Skeletal muscle satellite cell (primary cell): ENCODE measurements around the gene ATG2B.
A peak's percentile ranks its signal among the peaks of the same experiment; 100 is the strongest.

Source experiments
- H3K27me3 ChIP-seq: 2 replicates; pipeline ENCODE4 v1.7.0; 2013; ENCODE audit warnings: low read length; ENCODE audit not compliant: control insufficient read depth, insufficient read depth
- H3K36me3 ChIP-seq: 2 replicates; pipeline ENCODE4 v1.7.0; 2013; ENCODE audit warnings: mild to moderate bottlenecking, control low read depth, low read length; ENCODE audit not compliant: insufficient read depth
- H3K4me1 ChIP-seq: 2 replicates; pipeline ENCODE4 v1.7.0; 2013; ENCODE audit warnings: low read length; ENCODE audit not compliant: control insufficient read depth, insufficient read depth
- H3K4me2 ChIP-seq: 2 replicates; pipeline ENCODE4 v1.7.0; 2013; ENCODE audit warnings: mild to moderate bottlenecking, low read length
- H3K4me3 ChIP-seq: 2 replicates; pipeline ENCODE4 v1.7.0; 2013; ENCODE audit warnings: low read length
- H3K9ac ChIP-seq: 2 replicates; pipeline ENCODE4 v1.7.0; 2013; ENCODE audit warnings: mild to moderate bottlenecking, low read depth, low read length, moderate library complexity
- H3K9me3 ChIP-seq: replicated peaks from 2 replicates; pipeline ENCODE4 v1.7.0; 2013; ENCODE audit warnings: mild to moderate bottlenecking, control low read depth, low read length

The ATG2B gene

GRCh38 chr14:96261053-96261452 lies 102.1 kb downstream of the ATG2B start:
- Histone ChIP-seq H3K36me3 (peaks cover 7% of the 10 kb centered on the region), H3K4me3 (no peak overlapping the region), H3K4me2 (peak overlapping the region; percentile 18), H3K4me1 (peaks cover 37% of the 10 kb centered on the region), H3K9me3 (no peaks in the 10 kb centered on the region), H3K9ac (no peak overlapping the region), H3K27me3 (no peaks in the 10 kb centered on the region)

- H3K9me3 ChIP-seq, result no peaks in the 10 kb centered on the region
- no peak overlapping the region for H3K4me3 ChIP-seq
- no peaks in the 10 kb centered on the region for H3K27me3 ChIP-seq
- peaks cover 43% of the 10 kb centered on the region for H3K4me1 ChIP-seq
- no peak overlapping the region for H3K9ac ChIP-seq
- H3K36me3 ChIP-seq, result peaks cover 7% of the 10 kb centered on the region
- peak overlapping the region; percentile 18 for H3K4me2 ChIP-seq
Observed at GRCh38 chr14:96260341-96260821, 102.8 kb downstream of the ATG2B start.

GRCh38 chr14:96257900-96258299 lies 105.2 kb downstream of the ATG2B start:
- no peak overlapping the region for H3K4me3 ChIP-seq
- peak overlapping the region; percentile 66 for H3K4me2 ChIP-seq
- H3K27me3 ChIP-seq, result no peaks in the 10 kb centered on the region
- H3K36me3 ChIP-seq, result no peaks in the 10 kb centered on the region
- no peak overlapping the region for H3K9ac ChIP-seq
- no peaks in the 10 kb centered on the region for H3K9me3 ChIP-seq
- peaks cover 64% of the 10 kb centered on the region for H3K4me1 ChIP-seq

- H3K27me3 ChIP-seq, result no peaks in the 10 kb centered on the region
- peaks cover 70% of the 10 kb centered on the region for H3K4me1 ChIP-seq
- peak overlapping the region; percentile 12 for H3K9ac ChIP-seq
- H3K4me2 ChIP-seq, result peak overlapping the region; percentile 66
- H3K36me3 ChIP-seq, result no peaks in the 10 kb centered on the region
- no peaks in the 10 kb centered on the region for H3K9me3 ChIP-seq
- H3K4me3 ChIP-seq, result peak overlapping the region; percentile 33
Observed at GRCh38 chr14:96257056-96257455, 106.1 kb downstream of the ATG2B start.

GRCh38 chr14:96256407-96256806 lies 106.7 kb downstream of the ATG2B start:
- H3K36me3 ChIP-seq, result no peaks in the 10 kb centered on the region
- H3K4me2 ChIP-seq, result peak overlapping the region; percentile 66
- H3K4me1 ChIP-seq, result peaks cover 70% of the 10 kb centered on the region
- H3K9ac ChIP-seq, result peak overlapping the region; percentile 70
- H3K4me3 ChIP-seq, result peak overlapping the region; percentile 33
- H3K9me3 ChIP-seq, result no peaks in the 10 kb centered on the region
- no peaks in the 10 kb centered on the region for H3K27me3 ChIP-seq

- no peaks in the 10 kb centered on the region for H3K27me3 ChIP-seq
- no peaks in the 10 kb centered on the region for H3K9me3 ChIP-seq
- no peaks in the 10 kb centered on the region for H3K36me3 ChIP-seq
- H3K4me2 ChIP-seq, result peak within 1 kb of the TSS; percentile 66
- peaks cover 66% of the 10 kb centered on the region for H3K4me1 ChIP-seq
- H3K9ac ChIP-seq, result peak within 1 kb of the TSS; percentile 70
- peak within 1 kb of the TSS; percentile 33 for H3K4me3 ChIP-seq
Observed at GRCh38 chr14:96255501-96256366, 107.4 kb downstream of the ATG2B start, which contains the start of gene BDKRB1. Gene BDKRB1, plus strand, starts transcription at chr14:96256210. Its CDS starts 7,473 bp downstream, at chr14:96263683.

- Histone ChIP-seq H3K9me3 (no peaks in the 10 kb centered on the region), H3K36me3 (no peaks in the 10 kb centered on the region), H3K9ac (peak overlapping the region; percentile 57), H3K4me2 (no peak overlapping the region), H3K4me3 (no peak overlapping the region), H3K27me3 (no peaks in the 10 kb centered on the region), H3K4me1 (peaks cover 59% of the 10 kb centered on the region)
Observed at GRCh38 chr14:96254687-96255086, 108.5 kb downstream of the ATG2B start.

- Histone ChIP-seq H3K4me2 (peak overlapping the region; percentile 58), H3K36me3 (no peaks in the 10 kb centered on the region), H3K9ac (peak overlapping the region; percentile 68), H3K27me3 (no peaks in the 10 kb centered on the region), H3K4me1 (peaks cover 73% of the 10 kb centered on the region), H3K4me3 (peak overlapping the region; percentile 19), H3K9me3 (no peaks in the 10 kb centered on the region)
Observed at GRCh38 chr14:96252999-96253539, 110.1 kb downstream of the ATG2B start.

GRCh38 chr14:96252323-96252998 lies 110.7 kb downstream of the ATG2B start:
- Histone ChIP-seq H3K4me1 (peaks cover 73% of the 10 kb centered on the region), H3K36me3 (no peaks in the 10 kb centered on the region), H3K4me2 (peak overlapping the region; percentile 58), H3K27me3 (no peaks in the 10 kb centered on the region), H3K9me3 (no peaks in the 10 kb centered on the region), H3K9ac (peak overlapping the region; percentile 68), H3K4me3 (peak overlapping the region; percentile 3)

- Histone ChIP-seq H3K36me3 (no peaks in the 10 kb centered on the region), H3K4me1 (peaks cover 71% of the 10 kb centered on the region), H3K4me3 (no peak overlapping the region), H3K4me2 (no peak overlapping the region), H3K9ac (no peak overlapping the region), H3K27me3 (no peaks in the 10 kb centered on the region), H3K9me3 (no peaks in the 10 kb centered on the region)
Observed at GRCh38 chr14:96251656-96252155, 111.4 kb downstream of the ATG2B start.

GRCh38 chr14:96250485-96250884 lies 112.7 kb downstream of the ATG2B start:
- Histone ChIP-seq H3K36me3 (no peaks in the 10 kb centered on the region), H3K4me3 (no peak overlapping the region), H3K4me1 (peaks cover 69% of the 10 kb centered on the region), H3K9me3 (no peaks in the 10 kb centered on the region), H3K27me3 (no peaks in the 10 kb centered on the region), H3K4me2 (no peak overlapping the region), H3K9ac (no peak overlapping the region)
